AG04450 (cell line): ENCODE measurements around the gene FBXL7. TPM values are rescaled to one million over a fixed set of nuclear protein-coding genes. Genes with fewer than 3 reads are reported as not detected.

Experiments used
- CTCF ChIA-PET: fragments of 300-600, 350-600 bp; formaldehyde crosslinking; extraction: SDS; loops from one replicate; lab custom pipeline; 2022; ENCODE audit warnings: antibody characterized with exemption, inconsistent platforms; lab: Charles Lee
- POLR2A ChIA-PET: fragments of 350-600 bp; formaldehyde crosslinking; extraction: SDS; loops from one replicate; lab custom pipeline; 2021; ENCODE audit warnings: antibody characterized with exemption, inconsistent platforms; lab: Yijun Ruan, JAX
- DNase-seq: peaks from one replicate; pipeline ENCODE4 v3.0.0-alpha.2; 2011; ENCODE audit warnings: low read depth, low spot score
- H3K27ac ChIP-seq: one replicate; pipeline ENCODE4 v1.5.1; 2012; ENCODE audit warnings: low read depth, low read length, control low read depth
- H3K27me3 ChIP-seq: one replicate; pipeline ENCODE4 v1.6.0; 2012; ENCODE audit warnings: low read length; ENCODE audit not compliant: control insufficient read depth, insufficient read depth
- H3K4me3 ChIP-seq: 2 replicates; pipeline ENCODE4 v1.5.1; 2011; ENCODE audit warnings: mild to moderate bottlenecking, low read depth, low read length, control low read depth
- H3K9me3 ChIP-seq: 2 replicates; pipeline ENCODE4 v1.5.1; 2012; ENCODE audit warnings: low read length; ENCODE audit not compliant: control insufficient read depth, insufficient read depth
- CTCF ChIP-seq: IDR thresholded peaks from 2 replicates; pipeline ENCODE4 v1.5.1; 2011; ENCODE audit warnings: low read depth, low read length, control low read depth, inconsistent platforms
- polyA plus RNA-seq: library from polyadenylated mRNA; depleted of rRNA; stranded (reverse); fragments of >200 nt; gene quantifications from 2 replicates; pipeline ENCODE4 v1.2.3, GENCODE V29; 2011

Gene FBXL7
- polyA plus RNA-seq, 1 experiment, result 10.4 TPM

- POLR2A ChIA-PET, result interaction anchor here (0.6 kb wide), 1 partner anchor 13 kb away, joined by 5 read pairs; no protein-coding TSS in a partner anchor
- CTCF ChIA-PET, result no interaction called here
- H3K4me3 ChIP-seq, result no peak overlapping the region
- TF ChIP-seq CTCF, result no peak
- no peaks in the 10 kb centered on the region for H3K27me3 ChIP-seq
- no peak overlapping the region for H3K27ac ChIP-seq
- H3K9me3 ChIP-seq, result no peaks in the 10 kb centered on the region
- no peak for DNase-seq
These were observed 74.9 kb downstream of the FBXL7 start for GRCh38 chr5:15574806-15575325.

- Histone ChIP-seq H3K4me3 (no peak overlapping the region), H3K9me3 (no peaks in the 10 kb centered on the region), H3K27ac (no peak overlapping the region), H3K27me3 (no peaks in the 10 kb centered on the region)
- no peak for TF ChIP-seq CTCF
- DNase-seq, result no peak
- POLR2A ChIA-PET, result interaction anchor here (0.6 kb wide), 1 partner anchor 12 kb away, joined by 5 read pairs; no protein-coding TSS in a partner anchor
- CTCF ChIA-PET, result no interaction called here
These were observed 75.7 kb downstream of the FBXL7 start for GRCh38 chr5:15575666-15576065.

- no peak for DNase-seq
- H3K4me3 ChIP-seq, result no peak overlapping the region
- H3K27ac ChIP-seq, result no peak overlapping the region
- H3K27me3 ChIP-seq, result no peaks in the 10 kb centered on the region
- TF ChIP-seq CTCF, result no peak
- no peaks in the 10 kb centered on the region for H3K9me3 ChIP-seq
- ChIA-PET CTCF (interaction anchor here (1.0 kb wide), 1 partner anchor 10 kb away, joined by 3 read pairs; no protein-coding TSS in a partner anchor), POLR2A (no interaction called here)
These were observed 77.2 kb downstream of the FBXL7 start for GRCh38 chr5:15577132-15577531.

GRCh38 chr5:15577831-15578230 is 77.9 kb downstream of the FBXL7 start:
- H3K27me3 ChIP-seq, result no peaks in the 10 kb centered on the region
- no peak overlapping the region for H3K27ac ChIP-seq
- CTCF ChIA-PET, result interaction anchor here (1.0 kb wide), 1 partner anchor 11 kb away, joined by 3 read pairs; no protein-coding TSS in a partner anchor
- POLR2A ChIA-PET, result no interaction called here
- DNase-seq, result no peak
- H3K9me3 ChIP-seq, result no peaks in the 10 kb centered on the region
- H3K4me3 ChIP-seq, result no peak overlapping the region
- no peak for TF ChIP-seq CTCF

- H3K9me3 ChIP-seq, result peaks cover 7% of the 10 kb centered on the region
- POLR2A ChIA-PET, result no interaction called here
- no peak overlapping the region for H3K4me3 ChIP-seq
- no peaks in the 10 kb centered on the region for H3K27me3 ChIP-seq
- no peak overlapping the region for H3K27ac ChIP-seq
- no peak for TF ChIP-seq CTCF
- DNase-seq, result no peak
- CTCF ChIA-PET, result no interaction called here
These were observed 79.4 kb downstream of the FBXL7 start for GRCh38 chr5:15579193-15579990.
